Neural cell (in vitro differentiated cells): Measurements from ENCODE around the gene ALPG. TPM values are rescaled to one million over a fixed set of nuclear protein-coding genes. Genes with fewer than 3 reads are reported as not detected.

Source experiments
- H2AFZ ChIP-seq: fragments of 200-600, 300-800 bp; sonication (generic), shearing (Covaris generic); 2 replicates; pipeline ENCODE4 v1.6.0; 2014; ENCODE audit warnings: low read depth, mild to moderate bottlenecking, antibody characterized with exemption, low read length, moderate library complexity
- H3F3A ChIP-seq: fragments of 200-600 bp; shearing (Covaris generic); 2 replicates; pipeline ENCODE4 v1.6.1; 2016; ENCODE audit warnings: mild to moderate bottlenecking, moderate library complexity, mixed read lengths, antibody characterized with exemption, low read length; ENCODE audit not compliant: insufficient read depth, poor library complexity, severe bottlenecking
- H3K27ac ChIP-seq: fragments of 200-600, 300-800 bp; sonication (generic), shearing (Covaris generic); 2 replicates; pipeline ENCODE4 v1.5.1; 2014; ENCODE audit warnings: mild to moderate bottlenecking, low read length, moderate library complexity
- H3K27me3 ChIP-seq: fragments of 300-800, 200-600 bp; sonication (generic), shearing (Covaris generic); 2 replicates; pipeline ENCODE4 v1.6.0; 2014; ENCODE audit warnings: mild to moderate bottlenecking, low read depth, low read length, moderate library complexity; ENCODE audit not compliant: insufficient read depth
- H3K36me3 ChIP-seq: fragments of 300-800, 200-600 bp; sonication (generic), shearing (Covaris generic); 2 replicates; pipeline ENCODE4 v1.5.1; 2014; ENCODE audit warnings: mild to moderate bottlenecking, antibody characterized with exemption, low read length, moderate library complexity; ENCODE audit not compliant: insufficient read depth
- H3K4me2 ChIP-seq: fragments of 300-800, 200-600 bp; sonication (generic), shearing (Covaris generic); 2 replicates; pipeline ENCODE4 v1.6.0; 2014; ENCODE audit warnings: mild to moderate bottlenecking, low read length
- H3K4me3 ChIP-seq: fragments of 300-800, 200-600 bp; sonication (generic), shearing (Covaris generic); 2 replicates; pipeline ENCODE4 v1.5.1; 2014; ENCODE audit warnings: mild to moderate bottlenecking, low read length, moderate library complexity
- H3K79me2 ChIP-seq: fragments of 200-600 bp; shearing (Covaris generic); replicated peaks from 2 replicates; pipeline ENCODE4 v1.6.0; 2014; ENCODE audit warnings: mild to moderate bottlenecking, low read length, moderate library complexity; ENCODE audit not compliant: insufficient read depth
- H3K9ac ChIP-seq: fragments of 300-800, 200-600 bp; sonication (generic), shearing (Covaris generic); 2 replicates; pipeline ENCODE4 v1.6.1; 2016; ENCODE audit warnings: mild to moderate bottlenecking, low read length, mixed read lengths
- H3K9me2 ChIP-seq: fragments of 200-600 bp; shearing (Covaris generic); 2 replicates; pipeline ENCODE4 v1.6.1; 2016; ENCODE audit warnings: mild to moderate bottlenecking, low read length, mixed read lengths; ENCODE audit not compliant: insufficient read depth
- H3K9me3 ChIP-seq: fragments of 200-600, 300-800 bp; sonication (generic), shearing (Covaris generic); 2 replicates; pipeline ENCODE4 v1.6.1; 2016; ENCODE audit warnings: mild to moderate bottlenecking, mixed run types, low read length, moderate library complexity, mixed read lengths
- H4K20me1 ChIP-seq: fragments of 200-600 bp; shearing (Covaris generic); 2 replicates; pipeline ENCODE4 v1.6.1; 2016; ENCODE audit warnings: mild to moderate bottlenecking, mixed run types; ENCODE audit not compliant: insufficient read depth
- CTCF ChIP-seq: fragments of 450-650 bp; IDR thresholded peaks from 2 replicates; pipeline ENCODE4 v1.5.1; 2014; ENCODE audit warnings: antibody characterized with exemption, mild to moderate bottlenecking, moderate library complexity; ENCODE audit not compliant: poor library complexity, severe bottlenecking
- EP300 ChIP-seq: fragments of 450-650 bp; conservative IDR thresholded peaks from 2 replicates; pipeline ENCODE4 v1.6.1; 2014; ENCODE audit warnings: antibody characterized with exemption, mild to moderate bottlenecking, moderate library complexity; ENCODE audit not compliant: poor library complexity, severe bottlenecking
- EZH2 ChIP-seq: fragments of 200-600, 300-800 bp; shearing (Covaris generic), sonication (generic); IDR thresholded peaks from 2 replicates; pipeline ENCODE4 v1.6.1; 2014; ENCODE audit warnings: antibody characterized with exemption, low read length, borderline replicate concordance, mild to moderate bottlenecking; ENCODE audit not compliant: insufficient read depth, poor library complexity, severe bottlenecking
- MXI1 ChIP-seq: fragments of 450-650 bp; conservative IDR thresholded peaks from 2 replicates; pipeline ENCODE4 v1.6.1; 2014; ENCODE audit warnings: antibody characterized with exemption, mild to moderate bottlenecking; ENCODE audit not compliant: poor library complexity, severe bottlenecking
- POLR2AphosphoS5 ChIP-seq: IDR thresholded peaks from 2 replicates; pipeline ENCODE4 v1.6.1; 2012
- RAD21 ChIP-seq: fragments of 450-650 bp; conservative IDR thresholded peaks from 2 replicates; pipeline ENCODE4 v1.6.1; 2014; ENCODE audit warnings: antibody characterized with exemption, mild to moderate bottlenecking, moderate library complexity
- REST ChIP-seq: IDR thresholded peaks from 2 replicates; pipeline ENCODE4 v1.6.1; 2012; ENCODE audit warnings: borderline replicate concordance
- SMC3 ChIP-seq: fragments of 450-650 bp; conservative IDR thresholded peaks from 2 replicates; pipeline ENCODE4 v1.6.1; 2014; ENCODE audit warnings: antibody characterized with exemption, mild to moderate bottlenecking, moderate library complexity; ENCODE audit not compliant: poor library complexity
- TAF1 ChIP-seq: IDR thresholded peaks from 2 replicates; pipeline ENCODE4 v1.6.1; 2012; ENCODE audit warnings: low read depth
- polyA plus RNA-seq: library from polyadenylated mRNA; depleted of rRNA; stranded (reverse); fragments of >200 nt; gene quantifications from 2 replicates; pipeline ENCODE4 v1.2.3, GENCODE V29; 2014

Gene ALPG
- polyA plus RNA-seq, 1 donor from 2014 or later = not detected

- H3K27ac ChIP-seq = no peak overlapping the region
- no peaks in the 10 kb centered on the region for H3K36me3 ChIP-seq
- H3K9me3 ChIP-seq = no peaks in the 10 kb centered on the region
- TF ChIP-seq EZH2 = no peak
- TF ChIP-seq CTCF = no peak
- TF ChIP-seq TAF1 = no peak
- no peak for TF ChIP-seq REST
- TF ChIP-seq MXI1 = no peak
- no peak for TF ChIP-seq RAD21
- TF ChIP-seq EP300 = no peak
- no peak for TF ChIP-seq POLR2AphosphoS5
- no peak for TF ChIP-seq SMC3
- no peaks in the 10 kb centered on the region for H3F3A ChIP-seq
- H2AFZ ChIP-seq = no peak overlapping the region
- H3K4me2 ChIP-seq = no peak overlapping the region
- H3K27me3 ChIP-seq = no peaks in the 10 kb centered on the region
- no peaks in the 10 kb centered on the region for H3K79me2 ChIP-seq
- H3K4me3 ChIP-seq = no peak overlapping the region
- H4K20me1 ChIP-seq = no peaks in the 10 kb centered on the region
- no peaks in the 10 kb centered on the region for H3K9me2 ChIP-seq
- H3K9ac ChIP-seq = no peak overlapping the region
Observed at GRCh38 chr2:232376713-232377112, 29.9 kb upstream of the ALPG start.

- Histone ChIP-seq H3K9me3 (no peaks in the 10 kb centered on the region), H2AFZ (no peak overlapping the region), H3K9ac (no peak overlapping the region), H3K27ac (no peak overlapping the region), H3K27me3 (no peaks in the 10 kb centered on the region), H4K20me1 (no peaks in the 10 kb centered on the region), H3K36me3 (no peaks in the 10 kb centered on the region), H3F3A (no peaks in the 10 kb centered on the region), H3K79me2 (no peaks in the 10 kb centered on the region), H3K4me3 (no peak overlapping the region), H3K9me2 (no peaks in the 10 kb centered on the region), H3K4me2 (no peak overlapping the region)
- TF ChIP-seq RAD21 (no peak), REST (no peak), EP300 (no peak), POLR2AphosphoS5 (no peak), TAF1 (no peak), EZH2 (no peak), CTCF (no peak)
Observed at GRCh38 chr2:232377319-232377718, 29.3 kb upstream of the ALPG start.
